ENCODE data around the gene SLX4IP. TPM values are rescaled to one million over a fixed set of nuclear protein-coding genes. Genes with fewer than 3 reads are reported as not detected.

The SLX4IP gene
- total RNA-seq, 4 donors from 2014 or later = 2.4 to 5.4 (median 4.1) TPM

DNA sequence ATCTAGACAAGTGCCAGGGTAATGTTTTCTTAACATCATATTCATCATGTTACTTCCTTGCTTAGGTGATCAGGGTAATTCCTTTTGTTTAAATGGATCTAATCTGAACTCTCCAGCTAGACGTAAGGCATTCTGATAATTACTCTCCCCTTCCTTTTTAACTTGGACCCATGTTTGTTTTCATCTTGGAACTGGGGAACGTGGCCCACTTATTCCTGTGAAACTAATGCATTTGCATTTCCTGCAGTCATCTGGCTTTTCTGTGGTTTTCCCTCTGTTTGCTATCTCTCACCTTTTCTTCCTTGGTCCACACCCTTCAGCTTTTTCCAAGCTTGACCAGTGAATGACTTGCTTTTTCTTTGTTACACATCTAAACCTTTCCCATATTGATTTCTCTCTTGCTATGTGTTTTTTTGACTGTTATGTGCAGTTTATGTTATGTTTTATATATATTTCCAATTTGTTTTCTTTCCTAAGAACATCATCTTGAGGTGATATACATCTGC lies 33.3 kb downstream of the SLX4IP start:
- TF ChIP-seq CTCF (IDR thresholded peaks at IDR 0.05; ENCODE audit: low read depth) = no peak

GRCh38 chr20:10469056-10469455 lies 34.0 kb downstream of the SLX4IP start:
- TF ChIP-seq CTCF (IDR thresholded peaks at IDR 0.05; ENCODE audit: low read depth) = no peak

GRCh38 chr20:10469599-10469998 lies 34.5 kb downstream of the SLX4IP start:
- TF ChIP-seq CTCF (IDR thresholded peaks at IDR 0.05; ENCODE audit: low read depth) = no peak

- TF ChIP-seq CTCF (IDR thresholded peaks at IDR 0.05; ENCODE audit: low read depth) = no peak
Measured at GRCh38 chr20:10470276-10470675, 35.2 kb downstream of the SLX4IP start.

DNA sequence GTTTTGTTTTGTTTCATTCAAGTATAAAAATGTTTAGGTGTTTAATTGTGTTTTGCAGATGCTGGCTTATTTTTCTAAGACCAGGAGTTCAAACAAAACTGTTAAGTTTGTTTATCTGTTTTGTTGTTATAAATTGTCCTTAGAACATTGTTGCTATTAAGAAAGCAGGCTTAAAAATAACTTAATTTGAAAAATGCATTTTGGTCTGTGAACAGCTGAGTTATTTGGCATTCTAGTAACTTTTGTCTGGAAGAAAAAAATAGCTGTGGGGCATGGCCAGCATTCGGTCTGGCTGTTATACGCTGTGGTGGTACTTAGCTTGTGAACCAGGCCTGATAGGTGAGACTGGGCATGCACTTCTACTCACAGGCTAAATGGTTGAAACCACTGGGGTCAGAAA lies 37.8 kb downstream of the SLX4IP start:
- TF ChIP-seq CTCF (IDR thresholded peaks at IDR 0.05; ENCODE audit: low read depth) = no peak

DNA sequence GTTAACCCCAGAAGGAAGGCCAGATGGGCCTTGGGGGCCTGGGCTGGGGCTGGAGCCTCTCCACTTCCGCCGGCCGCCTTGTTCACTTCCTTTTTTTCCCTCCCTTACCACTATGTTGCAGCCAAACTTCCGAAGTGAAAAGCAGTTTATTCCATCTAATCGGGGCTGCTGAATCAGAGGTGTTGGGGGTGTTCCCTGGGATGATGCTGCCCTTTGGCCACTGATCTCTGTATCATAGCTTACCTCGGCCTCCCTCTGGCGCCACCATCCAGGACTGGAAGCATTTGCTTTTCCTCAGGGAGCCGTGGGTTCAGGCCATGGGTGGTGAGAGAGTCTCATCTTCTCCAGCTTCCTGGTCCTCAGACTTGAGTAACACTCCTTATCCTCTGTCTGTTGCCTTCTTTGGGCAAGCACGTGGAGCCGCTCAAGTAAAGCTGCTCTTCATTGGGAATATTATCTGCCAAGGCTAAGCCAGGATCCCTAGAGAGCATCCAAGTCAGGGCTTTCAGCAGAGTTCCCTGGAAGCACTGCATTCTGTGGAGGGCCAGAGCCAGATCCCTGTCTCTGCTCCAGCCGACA lies 39.6 kb downstream of the SLX4IP start:
- TF ChIP-seq CTCF (IDR thresholded peaks at IDR 0.05; ENCODE audit: low read depth) = no peak

DNA sequence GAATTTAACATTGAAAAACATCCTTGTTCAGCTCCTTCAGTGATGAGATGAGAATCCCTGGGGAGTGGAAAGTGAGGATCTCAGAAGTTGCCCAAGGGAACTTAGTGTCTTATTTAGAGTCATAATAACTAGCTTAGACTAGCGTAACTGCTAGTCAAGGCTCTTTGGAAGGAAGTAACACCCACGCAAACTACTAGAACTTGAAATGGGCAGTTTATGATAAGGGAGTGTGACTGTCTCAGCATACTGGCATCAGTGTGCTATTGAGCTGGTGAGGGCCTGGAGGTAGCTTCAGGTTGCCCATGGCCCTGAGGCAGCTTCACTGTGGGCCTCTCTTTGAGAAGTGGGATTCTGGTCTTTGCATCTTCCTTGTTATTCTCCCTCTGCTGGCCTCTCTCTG lies 40.1 kb downstream of the SLX4IP start:
- TF ChIP-seq CTCF (IDR thresholded peaks at IDR 0.05; ENCODE audit: low read depth) = no peak

Data from subcutaneous adipose tissue (tissue), 4 donors.